Activated naive CD4-positive, alpha-beta T cell treated with anti-CD3 and anti-CD28 coated beads, Interleukin-2, amount 10 ng/mL, durations not matched to agents 7 days and 5 days (primary cell): ENCODE data around the gene FLVCR2.
"Not testable (repeated sequence)": the region's sequence is repeated elsewhere in the genome, so short reads cannot be mapped to it uniquely, and the experiment has no call there.

Source experiments
- CTCF ChIA-PET: fragments of 350-600 bp; sonication (Branson Sonifier 250); formaldehyde crosslinking; loops from one replicate; lab custom pipeline; 2021; ENCODE audit warnings: antibody characterized with exemption; lab: Charles Lee
- DNase-seq: peaks from one replicate; pipeline ENCODE4 v3.0.0-alpha.2; 2020
- H3K27ac Mint-ChIP-seq: one replicate; pipeline ENCODE4 v1.8.0; 2021; ENCODE audit warnings: mild to moderate bottlenecking, moderate library complexity, mixed read lengths
- H3K27me3 Mint-ChIP-seq: one replicate; pipeline ENCODE4 v1.8.0; 2021; ENCODE audit warnings: mild to moderate bottlenecking, mixed read lengths
- H3K36me3 Mint-ChIP-seq: one replicate; pipeline ENCODE4 v1.8.0; 2021; ENCODE audit warnings: mixed read lengths
- H3K4me1 Mint-ChIP-seq: one replicate; pipeline ENCODE4 v1.8.0; 2021; ENCODE audit warnings: mixed read lengths
- H3K4me3 Mint-ChIP-seq: one replicate; pipeline ENCODE4 v1.8.0; 2021; ENCODE audit warnings: mild to moderate bottlenecking, moderate library complexity, mixed read lengths
- H3K9me3 Mint-ChIP-seq: one replicate; pipeline ENCODE4 v1.8.0; 2021; ENCODE audit warnings: mixed read lengths

Gene FLVCR2

GRCh38 chr14:75579882-75580281 is 1.5 kb downstream of the FLVCR2 start:
- CTCF ChIA-PET = interaction anchor here (0.7 to 6.8 kb wide), 2 partner anchors 75 to 129 kb away, joined by 4 to 159 read pairs; no protein-coding TSS in a partner anchor
- no peaks in the 10 kb centered on the region for H3K27me3 Mint-ChIP-seq
- H3K36me3 Mint-ChIP-seq = no peaks in the 10 kb centered on the region
- H3K4me3 Mint-ChIP-seq = peak overlapping the region; percentile 81
- no peak for DNase-seq
- no peak overlapping the region for H3K27ac Mint-ChIP-seq
- peaks cover 20% of the 10 kb centered on the region for H3K4me1 Mint-ChIP-seq
- no peaks in the 10 kb centered on the region for H3K9me3 Mint-ChIP-seq

- Mint-ChIP-seq H3K4me1 (no peaks in the 10 kb centered on the region), H3K36me3 (no peaks in the 10 kb centered on the region), H3K4me3 (no peak overlapping the region), H3K27me3 (no peaks in the 10 kb centered on the region), H3K9me3 (peaks cover 7% of the 10 kb centered on the region), H3K27ac (no peak overlapping the region)
- no peak for DNase-seq
- CTCF ChIA-PET = interaction anchor here (1.1 to 1.5 kb wide), 3 partner anchors 8 to 69 kb away, joined by 3 to 6 read pairs (median 4); no protein-coding TSS in a partner anchor
Measured at GRCh38 chr14:75587388-75587787, 9.0 kb downstream of the FLVCR2 start.

GRCh38 chr14:75589931-75590330 is 11.5 kb downstream of the FLVCR2 start:
- Mint-ChIP-seq H3K4me1 (no peaks in the 10 kb centered on the region), H3K27me3 (no peaks in the 10 kb centered on the region), H3K4me3 (no peak overlapping the region), H3K9me3 (peaks cover 7% of the 10 kb centered on the region), H3K36me3 (no peaks in the 10 kb centered on the region), H3K27ac (no peak overlapping the region)
- DNase-seq = no peak
- CTCF ChIA-PET = no interaction called here

- H3K4me1 Mint-ChIP-seq = no peaks in the 10 kb centered on the region
- no peaks in the 10 kb centered on the region for H3K27me3 Mint-ChIP-seq
- H3K9me3 Mint-ChIP-seq = peaks cover 7% of the 10 kb centered on the region
- no peak for DNase-seq
- no peak overlapping the region for H3K27ac Mint-ChIP-seq
- no peaks in the 10 kb centered on the region for H3K36me3 Mint-ChIP-seq
- no peak overlapping the region for H3K4me3 Mint-ChIP-seq
- CTCF ChIA-PET = no interaction called here
Measured at GRCh38 chr14:75591331-75591946, 13.0 kb downstream of the FLVCR2 start.

GRCh38 chr14:75591987-75592575 is 13.7 kb downstream of the FLVCR2 start:
- no peaks in the 10 kb centered on the region for H3K4me1 Mint-ChIP-seq
- CTCF ChIA-PET = no interaction called here
- DNase-seq = no peak
- H3K4me3 Mint-ChIP-seq = no peak overlapping the region
- H3K27ac Mint-ChIP-seq = no peak overlapping the region
- H3K9me3 Mint-ChIP-seq = peaks cover 7% of the 10 kb centered on the region
- no peaks in the 10 kb centered on the region for H3K36me3 Mint-ChIP-seq
- no peaks in the 10 kb centered on the region for H3K27me3 Mint-ChIP-seq

GRCh38 chr14:75595226-75595625 is 16.8 kb downstream of the FLVCR2 start:
- H3K27ac Mint-ChIP-seq = no peak overlapping the region
- H3K4me3 Mint-ChIP-seq = no peak overlapping the region
- DNase-seq = no peak
- H3K4me1 Mint-ChIP-seq = no peaks in the 10 kb centered on the region
- H3K27me3 Mint-ChIP-seq = no peaks in the 10 kb centered on the region
- no peaks in the 10 kb centered on the region for H3K36me3 Mint-ChIP-seq
- peaks cover 6% of the 10 kb centered on the region for H3K9me3 Mint-ChIP-seq
- CTCF ChIA-PET = interaction anchor here (1.1 kb wide), 1 partner anchor 8 kb away, joined by 3 read pairs; no protein-coding TSS in a partner anchor

- H3K4me3 Mint-ChIP-seq = no peak overlapping the region
- no peaks in the 10 kb centered on the region for H3K9me3 Mint-ChIP-seq
- no peaks in the 10 kb centered on the region for H3K4me1 Mint-ChIP-seq
- no peak overlapping the region for H3K27ac Mint-ChIP-seq
- DNase-seq = no peak
- no peaks in the 10 kb centered on the region for H3K36me3 Mint-ChIP-seq
- CTCF ChIA-PET = interaction anchor here (0.7 kb wide), 2 partner anchors 16 to 59 kb away, joined by 3 read pairs; no protein-coding TSS in a partner anchor
- H3K27me3 Mint-ChIP-seq = no peaks in the 10 kb centered on the region
Measured at GRCh38 chr14:75597149-75597548, 18.7 kb downstream of the FLVCR2 start.

GRCh38 chr14:75600100-75600499 is 21.7 kb downstream of the FLVCR2 start:
- CTCF ChIA-PET, DNase-seq, H3K27ac Mint-ChIP-seq, H3K36me3 Mint-ChIP-seq, H3K27me3 Mint-ChIP-seq, H3K4me1 Mint-ChIP-seq, H3K4me3 Mint-ChIP-seq, H3K9me3 Mint-ChIP-seq: not testable (repeated sequence)

- DNase-seq, CTCF ChIA-PET, H3K36me3 Mint-ChIP-seq, H3K4me1 Mint-ChIP-seq, H3K27me3 Mint-ChIP-seq, H3K9me3 Mint-ChIP-seq, H3K4me3 Mint-ChIP-seq, H3K27ac Mint-ChIP-seq: not testable (repeated sequence)
Measured at GRCh38 chr14:75601061-75601460, 22.6 kb downstream of the FLVCR2 start.

- no peaks in the 10 kb centered on the region for H3K36me3 Mint-ChIP-seq
- no peaks in the 10 kb centered on the region for H3K4me1 Mint-ChIP-seq
- no peak overlapping the region for H3K27ac Mint-ChIP-seq
- H3K27me3 Mint-ChIP-seq = no peaks in the 10 kb centered on the region
- CTCF ChIA-PET = interaction anchor here (1.0 kb wide), 1 partner anchor 26 kb away, joined by 3 read pairs; no protein-coding TSS in a partner anchor
- H3K9me3 Mint-ChIP-seq = peaks cover under 1% of the 10 kb centered on the region
- no peak overlapping the region for H3K4me3 Mint-ChIP-seq
- no peak for DNase-seq
Measured at GRCh38 chr14:75602503-75602902, 24.1 kb downstream of the FLVCR2 start.

GRCh38 chr14:75604979-75605851 is 26.8 kb downstream of the FLVCR2 start:
- H3K27ac Mint-ChIP-seq = no peak overlapping the region
- CTCF ChIA-PET = no interaction called here
- no peak overlapping the region for H3K4me3 Mint-ChIP-seq
- H3K36me3 Mint-ChIP-seq = no peaks in the 10 kb centered on the region
- no peaks in the 10 kb centered on the region for H3K27me3 Mint-ChIP-seq
- peaks cover 6% of the 10 kb centered on the region for H3K9me3 Mint-ChIP-seq
- no peak for DNase-seq
- no peaks in the 10 kb centered on the region for H3K4me1 Mint-ChIP-seq

- Mint-ChIP-seq H3K4me1 (no peaks in the 10 kb centered on the region), H3K4me3 (no peak overlapping the region), H3K9me3 (peaks cover 6% of the 10 kb centered on the region), H3K27ac (no peak overlapping the region), H3K36me3 (no peaks in the 10 kb centered on the region), H3K27me3 (no peaks in the 10 kb centered on the region)
- DNase-seq = no peak
- CTCF ChIA-PET = no interaction called here
Measured at GRCh38 chr14:75605916-75606315, 27.5 kb downstream of the FLVCR2 start.

- DNase-seq = no peak
- Mint-ChIP-seq H3K27ac (no peak overlapping the region), H3K9me3 (peaks cover 6% of the 10 kb centered on the region), H3K27me3 (no peaks in the 10 kb centered on the region), H3K4me1 (no peaks in the 10 kb centered on the region), H3K36me3 (no peaks in the 10 kb centered on the region), H3K4me3 (no peak overlapping the region)
- CTCF ChIA-PET = no interaction called here
Measured at GRCh38 chr14:75607044-75607443, 28.6 kb downstream of the FLVCR2 start.

- DNase-seq = no peak
- Mint-ChIP-seq H3K36me3 (no peaks in the 10 kb centered on the region), H3K9me3 (peaks cover 6% of the 10 kb centered on the region), H3K27me3 (no peaks in the 10 kb centered on the region), H3K4me1 (no peaks in the 10 kb centered on the region), H3K4me3 (no peak overlapping the region), H3K27ac (no peak overlapping the region)
- CTCF ChIA-PET = no interaction called here
Measured at GRCh38 chr14:75607842-75608640, 29.6 kb downstream of the FLVCR2 start.
